Activated B cell treated with CpG ODN at 0.5 μM for 24 hours (primary cell): Measurements from ENCODE around the gene CD180. TPM values are rescaled to one million over a fixed set of nuclear protein-coding genes. Genes with fewer than 3 reads are reported as not detected.

Experiments
- ATAC-seq: fragments of 200-7000 bp; cut with Tn5 transposase; one replicate; pipeline ENCODE4 v1.10.0; 2021; ENCODE audit warnings: low read depth, mild to moderate bottlenecking, moderate library complexity
- CTCF ChIA-PET: fragments of 350-600 bp; sonication (Branson Sonifier 250); formaldehyde crosslinking; loops from one replicate; lab custom pipeline; 2021; ENCODE audit warnings: antibody characterized with exemption; lab: Charles Lee
- POLR2A ChIA-PET: fragments of 350-600 bp; sonication (Branson Sonifier 250); formaldehyde crosslinking; loops from one replicate; lab custom pipeline; 2021; ENCODE audit warnings: antibody characterized with exemption; lab: Charles Lee
- DNase-seq: peaks from one replicate; pipeline ENCODE4 v3.0.0; 2022
- H3K27ac Mint-ChIP-seq: one replicate; pipeline ENCODE4 v1.8.0; 2020; ENCODE audit warnings: mixed read lengths
- H3K27me3 Mint-ChIP-seq: one replicate; pipeline ENCODE4 v1.8.0; 2021; ENCODE audit warnings: mixed read lengths
- H3K36me3 Mint-ChIP-seq: one replicate; pipeline ENCODE4 v1.8.0; 2021; ENCODE audit warnings: low read depth, mixed read lengths
- H3K4me1 Mint-ChIP-seq: one replicate; pipeline ENCODE4 v1.8.0; 2021; ENCODE audit warnings: mixed read lengths
- H3K4me3 Mint-ChIP-seq: one replicate; pipeline ENCODE4 v1.8.0; 2020; ENCODE audit warnings: mild to moderate bottlenecking, mixed read lengths
- H3K9me3 Mint-ChIP-seq: one replicate; pipeline ENCODE4 v1.8.0; 2020; ENCODE audit warnings: mixed read lengths
- intact Hi-C: fragments of 100-400 bp; cut with micrococcal nuclease; formaldehyde crosslinking; loops from one replicate; pipeline ENCODE4 v1.15.1; 2024
- total RNA-seq: library from RNA; stranded (reverse); gene quantifications from 2 replicates; pipeline ENCODE4 v1.2.3, GENCODE V29; 2022
- TF ChIP-seq, protein P1 (sequence below): fragments of 200-600 bp; IDR thresholded peaks from one replicate; pipeline ENCODE4 v1.8.0; 2022; ENCODE audit warnings: antibody characterized with exemption, mild to moderate bottlenecking

Gene CD180
- total RNA-seq, 1 donor from 2014 or later: 35.7 TPM

DNA sequence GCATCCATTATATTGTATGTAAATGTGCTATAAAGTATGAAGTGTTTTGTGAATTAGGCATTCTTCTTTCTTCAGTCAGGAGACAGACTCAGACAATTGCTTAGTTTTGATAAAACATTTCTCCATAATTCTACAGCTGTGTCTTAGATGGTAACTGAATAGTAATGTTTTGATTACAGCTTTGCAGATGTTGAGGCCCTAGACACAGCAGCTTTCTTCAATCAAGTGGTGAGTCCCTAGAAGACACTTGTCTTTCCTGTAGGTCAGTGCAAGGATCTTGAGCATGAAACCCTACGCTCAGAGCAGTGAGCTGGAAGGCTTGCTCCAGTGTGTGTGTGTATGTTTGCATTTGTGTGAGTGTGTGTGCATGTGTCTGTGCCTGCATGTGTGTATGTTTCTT, 46.8 kb upstream of the CD180 start:
- Mint-ChIP-seq H3K36me3 (no peaks in the 10 kb centered on the region), H3K9me3 (no peaks in the 10 kb centered on the region), H3K27me3 (no peaks in the 10 kb centered on the region), H3K4me3 (no peak overlapping the region), H3K4me1 (peaks cover 2% of the 10 kb centered on the region), H3K27ac (no peak overlapping the region)
- DNase-seq (no peak), ATAC-seq (no peak)
- intact Hi-C loops: no loop called here
- ChIA-PET POLR2A (no interaction called here), CTCF (interaction anchor here (1.1 to 6.4 kb wide), 4 partner anchors 21 to 1043 kb away, joined by 3 to 127 read pairs (median 5); no protein-coding TSS in a partner anchor)
- TF ChIP-seq, protein P1, sequence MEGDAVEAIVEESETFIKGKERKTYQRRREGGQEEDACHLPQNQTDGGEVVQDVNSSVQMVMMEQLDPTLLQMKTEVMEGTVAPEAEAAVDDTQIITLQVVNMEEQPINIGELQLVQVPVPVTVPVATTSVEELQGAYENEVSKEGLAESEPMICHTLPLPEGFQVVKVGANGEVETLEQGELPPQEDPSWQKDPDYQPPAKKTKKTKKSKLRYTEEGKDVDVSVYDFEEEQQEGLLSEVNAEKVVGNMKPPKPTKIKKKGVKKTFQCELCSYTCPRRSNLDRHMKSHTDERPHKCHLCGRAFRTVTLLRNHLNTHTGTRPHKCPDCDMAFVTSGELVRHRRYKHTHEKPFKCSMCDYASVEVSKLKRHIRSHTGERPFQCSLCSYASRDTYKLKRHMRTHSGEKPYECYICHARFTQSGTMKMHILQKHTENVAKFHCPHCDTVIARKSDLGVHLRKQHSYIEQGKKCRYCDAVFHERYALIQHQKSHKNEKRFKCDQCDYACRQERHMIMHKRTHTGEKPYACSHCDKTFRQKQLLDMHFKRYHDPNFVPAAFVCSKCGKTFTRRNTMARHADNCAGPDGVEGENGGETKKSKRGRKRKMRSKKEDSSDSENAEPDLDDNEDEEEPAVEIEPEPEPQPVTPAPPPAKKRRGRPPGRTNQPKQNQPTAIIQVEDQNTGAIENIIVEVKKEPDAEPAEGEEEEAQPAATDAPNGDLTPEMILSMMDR: no peak

DNA sequence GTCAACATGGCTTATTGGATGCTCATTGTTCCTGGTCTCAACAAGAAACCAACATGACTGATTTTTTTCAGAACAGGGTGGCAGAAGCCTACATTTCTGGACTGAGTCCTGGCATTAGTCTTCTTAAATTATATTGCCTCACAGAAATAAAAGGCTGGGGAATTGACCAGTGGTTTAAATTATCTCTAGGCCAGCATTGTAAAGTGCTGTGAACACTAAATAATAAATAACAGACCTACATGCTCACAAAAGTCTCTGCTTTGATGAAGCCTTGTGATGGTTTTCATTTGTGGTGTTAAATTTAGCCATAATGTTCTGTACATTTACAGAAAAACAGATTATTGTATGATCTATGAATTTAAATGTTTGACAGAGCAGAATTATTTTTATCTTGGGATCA, 44.7 kb upstream of the CD180 start:
- Mint-ChIP-seq H3K36me3 (no peaks in the 10 kb centered on the region), H3K27ac (no peak overlapping the region), H3K27me3 (no peaks in the 10 kb centered on the region), H3K9me3 (no peaks in the 10 kb centered on the region), H3K4me3 (no peak overlapping the region), H3K4me1 (peaks cover 2% of the 10 kb centered on the region)
- DNase-seq: no peak
- ChIA-PET POLR2A (no interaction called here), CTCF (no interaction called here)
- no peak for ATAC-seq
- intact Hi-C loops: no loop called here
- TF ChIP-seq, protein P1: no peak

DNA sequence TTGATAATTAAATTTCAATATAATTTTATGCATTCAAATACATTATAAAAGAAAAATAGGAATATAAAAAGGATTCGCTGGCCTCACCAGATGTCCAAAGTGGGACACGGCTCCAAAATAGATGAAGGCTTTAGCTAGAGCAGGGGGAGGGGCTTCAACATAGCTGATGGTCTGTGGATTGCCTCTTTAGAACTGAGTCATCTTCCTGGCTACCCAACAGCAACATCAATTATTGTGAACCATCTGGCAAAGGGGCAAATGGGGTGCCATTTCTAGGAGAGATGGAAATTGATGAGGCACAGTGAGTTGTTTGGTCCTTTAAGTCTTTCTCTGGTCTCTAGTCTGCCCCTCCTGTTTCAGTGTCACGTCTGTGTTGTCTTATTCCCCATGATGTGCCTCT, 44.2 kb upstream of the CD180 start:
- ATAC-seq: no peak
- Mint-ChIP-seq H3K4me1 (peaks cover 2% of the 10 kb centered on the region), H3K4me3 (no peak overlapping the region), H3K27me3 (no peaks in the 10 kb centered on the region), H3K27ac (no peak overlapping the region), H3K36me3 (no peaks in the 10 kb centered on the region), H3K9me3 (no peaks in the 10 kb centered on the region)
- ChIA-PET POLR2A (no interaction called here), CTCF (no interaction called here)
- TF ChIP-seq, protein P1: no peak
- no peak for DNase-seq
- intact Hi-C loops: no loop called here

DNA sequence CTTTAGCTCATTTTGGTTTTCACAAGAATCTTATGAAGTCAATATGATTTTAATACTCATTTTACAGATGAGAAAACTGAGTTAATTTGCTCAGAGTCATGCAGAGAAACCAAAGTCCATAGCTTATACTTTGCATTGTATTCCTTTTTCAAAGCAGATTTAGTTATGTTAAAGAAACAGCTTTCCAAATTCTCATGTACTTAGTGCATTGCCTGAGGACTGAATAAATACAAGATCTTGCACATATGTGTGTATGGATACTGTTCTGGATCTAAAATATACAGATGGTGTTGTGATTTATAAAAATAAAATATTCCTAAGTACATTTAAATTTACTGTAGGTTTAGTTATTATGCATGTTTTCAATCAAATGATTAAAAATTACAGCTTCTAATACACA, 43.5 kb upstream of the CD180 start:
- ChIA-PET CTCF (interaction anchor here (0.7 kb wide), 1 partner anchor 1721 kb away, joined by 3 read pairs; no protein-coding TSS in a partner anchor), POLR2A (interaction anchor here (0.7 kb wide), 1 partner anchor 1046 kb away, joined by 3 read pairs; no protein-coding TSS in a partner anchor)
- TF ChIP-seq, protein P1: no peak
- Mint-ChIP-seq H3K27ac (no peak overlapping the region), H3K9me3 (no peaks in the 10 kb centered on the region), H3K36me3 (no peaks in the 10 kb centered on the region), H3K4me3 (no peak overlapping the region), H3K4me1 (no peaks in the 10 kb centered on the region), H3K27me3 (no peaks in the 10 kb centered on the region)
- intact Hi-C loops: no loop called here
- DNase-seq (no peak), ATAC-seq (no peak)

DNA sequence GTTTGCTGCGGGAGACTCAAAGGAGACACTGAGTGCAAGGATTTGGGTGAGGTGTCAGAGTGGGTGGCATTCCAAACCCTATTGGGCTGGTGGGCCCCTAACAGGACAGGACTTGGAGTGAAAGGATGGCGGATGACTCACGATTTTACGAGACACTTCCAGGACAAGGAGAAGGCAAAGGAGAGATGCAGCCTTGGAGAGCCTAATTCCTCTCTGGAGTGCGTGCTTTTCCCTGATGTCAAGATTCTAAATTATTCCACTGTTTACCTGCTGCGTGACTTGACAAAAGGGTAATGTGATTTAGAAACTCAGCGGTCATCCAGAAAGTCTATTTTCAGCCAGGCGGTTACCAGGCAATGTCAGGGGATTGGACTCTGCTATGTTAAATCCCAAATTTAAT, 41.6 kb upstream of the CD180 start:
- no peak for ATAC-seq
- CTCF ChIA-PET: interaction anchor here (1.7 to 1.9 kb wide), 2 partner anchors 8 to 1015 kb away, joined by 4 to 6 read pairs; no protein-coding TSS in a partner anchor
- POLR2A ChIA-PET: no interaction called here

More for the DNA sequence above, 41.6 kb upstream of the CD180 start:
- no peaks in the 10 kb centered on the region for H3K27me3 Mint-ChIP-seq
- H3K9me3 Mint-ChIP-seq: no peaks in the 10 kb centered on the region
- intact Hi-C loops: no loop called here
- peaks cover 7% of the 10 kb centered on the region for H3K4me1 Mint-ChIP-seq
- no peak overlapping the region for H3K4me3 Mint-ChIP-seq
- H3K36me3 Mint-ChIP-seq: no peaks in the 10 kb centered on the region
- TF ChIP-seq, protein P1: no peak
- DNase-seq: no peak
- H3K27ac Mint-ChIP-seq: no peak overlapping the region
